OCI-LY3 (cell line): ENCODE data around the gene MAP3K6.

Experiments
- H2AFZ ChIP-seq: fragments of 200-600, 300-600 bp; shearing (Covaris generic); 2 replicates; pipeline ENCODE4 v1.6.0; 2014; ENCODE audit warnings: antibody characterized with exemption, low read depth, low read length
- H3K27ac ChIP-seq: fragments of 200-600, 300-600 bp; sonication (generic); 2 replicates; pipeline ENCODE4 v1.5.1; 2014; ENCODE audit warnings: mild to moderate bottlenecking, low read length, moderate library complexity, mixed read lengths
- H3K27me3 ChIP-seq: fragments of 200-600, 300-600 bp; sonication (generic); 2 replicates; pipeline ENCODE4 v1.6.1; 2014; ENCODE audit warnings: low read depth, low read length, mixed read lengths
- H3K36me3 ChIP-seq: fragments of 200-600, 300-600 bp; sonication (generic); replicated peaks from 2 replicates; pipeline ENCODE3; 2014; ENCODE audit warnings: low read depth, low read length, mixed read lengths
- H3K4me1 ChIP-seq: fragments of 300-600, 200-600 bp; sonication (generic); 2 replicates; pipeline ENCODE4 v1.6.1; 2014; ENCODE audit warnings: low read length, mixed read lengths
- H3K4me2 ChIP-seq: fragments of 200-600, 300-600 bp; sonication (generic); 2 replicates; pipeline ENCODE4 v1.6.1; 2014; ENCODE audit warnings: low read length, mixed read lengths
- H3K4me3 ChIP-seq: fragments of 300-600, 200-600 bp; sonication (generic); 2 replicates; pipeline ENCODE4 v1.5.1; 2014; ENCODE audit warnings: antibody characterized with exemption, mild to moderate bottlenecking, low read length, moderate library complexity
- H3K79me2 ChIP-seq: fragments of 300-600, 200-600 bp; shearing (Covaris generic); 2 replicates; pipeline ENCODE4 v1.6.1; 2014; ENCODE audit warnings: mild to moderate bottlenecking, low read length, mixed read lengths
- H3K9ac ChIP-seq: fragments of 300-600, 200-600 bp; shearing (Covaris generic); 2 replicates; pipeline ENCODE4 v1.6.0; 2014; ENCODE audit warnings: mild to moderate bottlenecking, low read length, moderate library complexity
- H3K9me3 ChIP-seq: fragments of 200-600, 300-600 bp; shearing (Covaris generic); 2 replicates; pipeline ENCODE4 v1.6.1; 2014; ENCODE audit warnings: low read length, mixed read lengths; ENCODE audit not compliant: insufficient read depth
- H4K20me1 ChIP-seq: fragments of 200-600, 300-600 bp; sonication (generic); 2 replicates; pipeline ENCODE4 v1.6.1; 2016; ENCODE audit warnings: low read length, mixed read lengths; ENCODE audit not compliant: insufficient read depth
- CTCF ChIP-seq: fragments of 200-600, 300-600 bp; sonication (generic); IDR thresholded peaks from 2 replicates; pipeline ENCODE4 v1.5.1; 2014; ENCODE audit warnings: antibody characterized with exemption, low read length, low read depth
- EZH2phosphoT487 ChIP-seq: fragments of 200-600 bp; shearing (Covaris generic); IDR thresholded peaks from 2 replicates; pipeline ENCODE4 v1.6.1; 2018; ENCODE audit warnings: antibody characterized with exemption, mixed run types, low read depth

The MAP3K6 gene

GRCh38 chr1:27318596-27318995 lies 48.2 kb downstream of the MAP3K6 start:
- Histone ChIP-seq H3K27ac (no peak overlapping the region), H3K9me3 (no peaks in the 10 kb centered on the region), H3K4me1 (peaks cover 7% of the 10 kb centered on the region), H3K4me3 (no peak overlapping the region), H3K9ac (no peak overlapping the region), H4K20me1 (no peaks in the 10 kb centered on the region), H2AFZ (no peak overlapping the region), H3K79me2 (peaks cover 15% of the 10 kb centered on the region), H3K36me3 (no peaks in the 10 kb centered on the region), H3K4me2 (no peak overlapping the region), H3K27me3 (no peaks in the 10 kb centered on the region)
- TF ChIP-seq EZH2phosphoT487 (no peak), CTCF (no peak)

- H3K9ac ChIP-seq = no peak overlapping the region
- TF ChIP-seq EZH2phosphoT487 (no peak), CTCF (no peak)
- peaks cover 3% of the 10 kb centered on the region for H3K4me1 ChIP-seq
- H3K9me3 ChIP-seq = no peaks in the 10 kb centered on the region
- H2AFZ ChIP-seq = no peak overlapping the region
- no peaks in the 10 kb centered on the region for H3K36me3 ChIP-seq
- no peak overlapping the region for H3K27ac ChIP-seq
- H3K27me3 ChIP-seq = no peaks in the 10 kb centered on the region
- no peak overlapping the region for H3K4me3 ChIP-seq
- no peak overlapping the region for H3K4me2 ChIP-seq
- H3K79me2 ChIP-seq = peaks cover 10% of the 10 kb centered on the region
- no peaks in the 10 kb centered on the region for H4K20me1 ChIP-seq
Observed at GRCh38 chr1:27318136-27318535, 48.6 kb downstream of the MAP3K6 start.

GRCh38 chr1:27316860-27317259 lies 49.9 kb downstream of the MAP3K6 start:
- Histone ChIP-seq H3K9ac (no peak overlapping the region), H4K20me1 (no peaks in the 10 kb centered on the region), H3K9me3 (no peaks in the 10 kb centered on the region), H3K27me3 (no peaks in the 10 kb centered on the region), H3K79me2 (no peaks in the 10 kb centered on the region), H3K27ac (no peak overlapping the region), H3K4me2 (no peak overlapping the region), H2AFZ (no peak overlapping the region), H3K36me3 (no peaks in the 10 kb centered on the region), H3K4me3 (no peak overlapping the region), H3K4me1 (no peaks in the 10 kb centered on the region)
- TF ChIP-seq CTCF (no peak), EZH2phosphoT487 (no peak)

GRCh38 chr1:27314737-27315136 lies 52.0 kb downstream of the MAP3K6 start:
- Histone ChIP-seq H4K20me1 (no peaks in the 10 kb centered on the region), H3K27me3 (no peaks in the 10 kb centered on the region), H3K9me3 (no peaks in the 10 kb centered on the region), H3K36me3 (no peaks in the 10 kb centered on the region), H3K4me1 (no peaks in the 10 kb centered on the region), H3K27ac (no peak overlapping the region), H3K9ac (no peak overlapping the region), H3K79me2 (no peaks in the 10 kb centered on the region), H3K4me3 (no peak overlapping the region), H2AFZ (no peak overlapping the region), H3K4me2 (no peak overlapping the region)
- no peak for TF ChIP-seq EZH2phosphoT487
- no peak for TF ChIP-seq CTCF
